ENCODE data around the gene TBX10.

DNA sequence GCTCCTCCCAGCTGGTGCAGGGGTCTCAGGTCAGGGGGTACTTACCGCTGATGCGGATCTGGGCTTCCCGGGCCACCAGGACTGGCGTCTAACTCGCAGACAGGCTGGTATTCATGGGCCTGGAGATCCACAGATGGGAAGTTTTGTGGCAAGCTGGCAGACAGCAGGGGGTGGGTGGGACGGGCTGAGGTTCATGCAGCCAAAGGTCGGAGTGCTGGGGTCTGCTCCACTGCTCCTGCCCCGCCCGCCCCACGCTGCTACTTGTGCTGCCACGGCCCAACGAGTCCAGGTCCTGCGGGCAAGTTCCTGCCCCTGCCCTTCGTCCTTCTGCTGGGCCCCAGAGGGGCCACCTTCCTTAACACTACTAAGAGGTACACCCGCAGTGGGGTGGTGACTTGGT is 7.9 kb upstream of the TBX10 start:
- TF ChIP-seq GATA3 (IDR thresholded peaks at IDR 0.05; ENCODE audit: low read depth, low read length) (no peak), GATA2 (IDR thresholded peaks at IDR 0.05; ENCODE audit: low read depth, low read length) (no peak)
